Hematopoietic multipotent progenitor cell treated with erythropoietin and hydrocortisone succinate and interleukin-3 and kit ligand, for 15 days (in vitro differentiated cells): Measurements from ENCODE around the gene PDE9A.

ENCODE experiments used
- DNase-seq: peaks from one replicate; pipeline ENCODE4 v3.0.0-alpha.2; 2015; ENCODE audit warnings: low spot score

PDE9A gene

GRCh38 chr21:42688226-42688840 lies 34.9 kb downstream of the PDE9A start:
- DNase-seq, result no peak

GRCh38 chr21:42688841-42689371 lies 35.5 kb downstream of the PDE9A start:
- no peak for DNase-seq

- DNase-seq, result no peak
These were observed 37.2 kb downstream of the PDE9A start for GRCh38 chr21:42690586-42690985.

GRCh38 chr21:42691901-42692559 lies 38.6 kb downstream of the PDE9A start:
- no peak for DNase-seq

GRCh38 chr21:42692688-42693087 lies 39.3 kb downstream of the PDE9A start:
- no peak for DNase-seq

- DNase-seq, result no peak
These were observed 41.6 kb downstream of the PDE9A start for GRCh38 chr21:42694751-42695696.

- no peak for DNase-seq
These were observed 42.4 kb downstream of the PDE9A start for GRCh38 chr21:42695697-42696380.

GRCh38 chr21:42696501-42697040 lies 43.1 kb downstream of the PDE9A start:
- DNase-seq, result no peak

GRCh38 chr21:42698733-42699132 lies 45.3 kb downstream of the PDE9A start:
- DNase-seq, result peak; percentile 33

GRCh38 chr21:42699196-42699595 lies 45.8 kb downstream of the PDE9A start:
- no peak for DNase-seq

- DNase-seq, result peak; percentile 18
These were observed 48.5 kb downstream of the PDE9A start for GRCh38 chr21:42701706-42702456.

GRCh38 chr21:42702720-42703119 lies 49.3 kb downstream of the PDE9A start:
- no peak for DNase-seq

GRCh38 chr21:42703136-42703908 lies 49.9 kb downstream of the PDE9A start:
- DNase-seq, result no peak

- no peak for DNase-seq
These were observed 50.5 kb downstream of the PDE9A start for GRCh38 chr21:42703965-42704364.

GRCh38 chr21:42704861-42705260 lies 51.4 kb downstream of the PDE9A start:
- no peak for DNase-seq

- DNase-seq, result no peak
These were observed 51.9 kb downstream of the PDE9A start for GRCh38 chr21:42705346-42705745.

GRCh38 chr21:42705746-42706374 lies 52.4 kb downstream of the PDE9A start:
- DNase-seq, result no peak

GRCh38 chr21:42706765-42707164 lies 53.3 kb downstream of the PDE9A start:
- no peak for DNase-seq

- DNase-seq, result no peak
These were observed 53.9 kb downstream of the PDE9A start for GRCh38 chr21:42707207-42707830.
